HepG2 (cell line): Measurements from ENCODE around the gene CATSPERD. TPM values are rescaled to one million over a fixed set of nuclear protein-coding genes. Genes with fewer than 3 reads are reported as not detected.

Experiments
- AGO1 ChIP-seq: fragments of 200-400 bp; formaldehyde crosslinking; IDR thresholded peaks from 2 replicates; pipeline ENCODE4 v1.6.1; 2017; ENCODE audit warnings: mild to moderate bottlenecking, low read depth, low read length, moderate library complexity; ENCODE audit not compliant: poor library complexity, severe bottlenecking
- AKAP8 ChIP-seq: sonication (generic); formaldehyde crosslinking; IDR thresholded peaks from 2 replicates; pipeline ENCODE4 v1.5.1; 2020; ENCODE audit warnings: mild to moderate bottlenecking, missing genetic modification reagents
- DZIP1 ChIP-seq: sonication (generic); formaldehyde crosslinking; IDR thresholded peaks from 2 replicates; pipeline ENCODE4 v1.5.0; 2020; ENCODE audit warnings: mild to moderate bottlenecking, missing genetic modification reagents
- FOXC1 ChIP-seq: sonication (generic); formaldehyde crosslinking; IDR thresholded peaks from 2 replicates; pipeline ENCODE4 v1.8.0; 2022; ENCODE audit warnings: mild to moderate bottlenecking, missing genetic modification reagents, borderline replicate concordance
- KMT2A ChIP-seq: sonication (generic); formaldehyde crosslinking; IDR thresholded peaks from 2 replicates; pipeline ENCODE4 v1.4.0; 2020; ENCODE audit warnings: missing genetic modification reagents
- MBNL3 ChIP-seq: fragments of 250-450 bp; sonication (Bioruptor Pico); conservative IDR thresholded peaks from 2 replicates; pipeline ENCODE4 v1.8.0; 2022; ENCODE audit warnings: mild to moderate bottlenecking, inconsistent platforms
- MEIS1 ChIP-seq: sonication (generic); formaldehyde crosslinking; IDR thresholded peaks from 2 replicates; pipeline ENCODE4 v1.9.0; 2021; ENCODE audit warnings: mild to moderate bottlenecking, missing genetic modification reagents, moderate library complexity, borderline replicate concordance
- PHF8 ChIP-seq: sonication (generic); formaldehyde crosslinking; IDR thresholded peaks from 2 replicates; pipeline ENCODE4 v1.5.0; 2020; ENCODE audit warnings: missing genetic modification reagents
- RARA ChIP-seq: IDR thresholded peaks from 2 replicates; pipeline ENCODE4 v1.6.1; 2016; ENCODE audit warnings: missing genetic modification reagents, missing compliant biosample characterization
- RBM39 ChIP-seq: fragments of 200-400 bp; formaldehyde crosslinking; IDR thresholded peaks from one replicate; pipeline ENCODE4 v1.6.1; 2018; ENCODE audit warnings: antibody characterized with exemption, mild to moderate bottlenecking, low read depth, low read length; ENCODE audit not compliant: poor library complexity, severe bottlenecking
- RXRA ChIP-seq: sonication (generic); formaldehyde crosslinking; IDR thresholded peaks from 2 replicates; pipeline ENCODE4 v1.5.1; 2020; ENCODE audit warnings: missing genetic modification reagents
- SMYD3 ChIP-seq: sonication (generic); formaldehyde crosslinking; IDR thresholded peaks from 2 replicates; pipeline ENCODE4 v1.8.1; 2023; ENCODE audit warnings: mild to moderate bottlenecking, missing genetic modification reagents
- SNAPC2 ChIP-seq: sonication (generic); formaldehyde crosslinking; IDR thresholded peaks from 2 replicates; pipeline ENCODE4 v1.8.1; 2022; ENCODE audit warnings: mild to moderate bottlenecking, missing genetic modification reagents
- SOX13 ChIP-seq, 3 experiments: fragments of 450-650 bp in 1 of 3; sonication (generic) in 1 of 3; formaldehyde crosslinking in 1 of 3; IDR thresholded peaks in 2 of 3; conservative IDR thresholded peaks in 1 of 3; 2 replicates each; pipeline versions ENCODE4 v1.5.0 to v1.6.1; 2016 to 2020; ENCODE audit warnings: antibody characterized with exemption in 1 of 3, mild to moderate bottlenecking in 1 of 3, missing compliant biosample characterization in 1 of 3, missing genetic modification reagents in 1 of 3, moderate library complexity in 1 of 3
- ZBTB8A ChIP-seq: sonication (generic); formaldehyde crosslinking; IDR thresholded peaks from 2 replicates; pipeline ENCODE4 v1.4.0; 2020; ENCODE audit warnings: mild to moderate bottlenecking, low read depth, missing genetic modification reagents, borderline replicate concordance
- ZNF10 ChIP-seq: sonication (generic); formaldehyde crosslinking; IDR thresholded peaks from 2 replicates; pipeline ENCODE4 v1.4.0; 2020; ENCODE audit warnings: mild to moderate bottlenecking, low read depth, missing genetic modification reagents, borderline replicate concordance
- ZNF343 ChIP-seq: sonication (generic); formaldehyde crosslinking; IDR thresholded peaks from 2 replicates; pipeline ENCODE4 v1.4.0; 2020; ENCODE audit warnings: mild to moderate bottlenecking, missing genetic modification reagents
- ZNF746 ChIP-seq: sonication (generic); formaldehyde crosslinking; IDR thresholded peaks from 2 replicates; pipeline ENCODE4 v1.8.0; 2022; ENCODE audit warnings: mild to moderate bottlenecking, missing genetic modification reagents
- ZNF782 ChIP-seq: sonication (generic); formaldehyde crosslinking; IDR thresholded peaks from 2 replicates; pipeline ENCODE4 v1.4.0; 2020; ENCODE audit warnings: missing genetic modification reagents, mild to moderate bottlenecking, borderline replicate concordance
- polyA plus RNA-seq, 8 experiments: library from polyadenylated mRNA; depleted of rRNA in 3 of 8; stranded (reverse) in 7 of 8; unstranded in 1 of 8; fragments of >200 nt; fragmentation: Illumina TruSeq in 4 of 8; extraction: Trizol in 4 of 8; gene quantifications; 2 replicates each; pipeline versions ENCODE4 v1.2.1 to v1.2.3, GENCODE V29; 2011 to 2016; ENCODE audit warnings: low read depth in 4 of 8, missing spikeins in 1 of 8, mixed read lengths in 1 of 8; ENCODE audit not compliant: insufficient read depth in 1 of 8
- total RNA-seq, 5 experiments: library from RNA; depleted of rRNA; stranded (reverse); fragments of >200 nt; fragmentation: Illumina TruSeq; extraction: Trizol; gene quantifications; 2 replicates each; pipeline ENCODE4 v1.2.3, GENCODE V29; 2016; ENCODE audit warnings: low read depth in 1 of 5
- TF ChIP-seq, protein P1 (sequence below): IDR thresholded peaks from 2 replicates; pipeline ENCODE4 v1.6.1; 2016; ENCODE audit warnings: low read depth, control low read depth
- TF ChIP-seq, protein P2 (sequence below): sonication (generic); formaldehyde crosslinking; IDR thresholded peaks from 2 replicates; pipeline ENCODE4 v1.8.1; 2023; ENCODE audit warnings: mild to moderate bottlenecking, missing genetic modification reagents, borderline replicate concordance
- TF ChIP-seq, protein P3 (sequence below): sonication (generic); formaldehyde crosslinking; conservative IDR thresholded peaks from 2 replicates; pipeline ENCODE4 v1.8.0; 2022; ENCODE audit warnings: missing genetic modification reagents

Gene CATSPERD
- total and polyA plus RNA-seq, 2 of the 13 experiments (the other 11 are each of a cell fraction or from before 2014, with no cell fraction given) = 0.04 TPM; not detected in 1

DNA sequence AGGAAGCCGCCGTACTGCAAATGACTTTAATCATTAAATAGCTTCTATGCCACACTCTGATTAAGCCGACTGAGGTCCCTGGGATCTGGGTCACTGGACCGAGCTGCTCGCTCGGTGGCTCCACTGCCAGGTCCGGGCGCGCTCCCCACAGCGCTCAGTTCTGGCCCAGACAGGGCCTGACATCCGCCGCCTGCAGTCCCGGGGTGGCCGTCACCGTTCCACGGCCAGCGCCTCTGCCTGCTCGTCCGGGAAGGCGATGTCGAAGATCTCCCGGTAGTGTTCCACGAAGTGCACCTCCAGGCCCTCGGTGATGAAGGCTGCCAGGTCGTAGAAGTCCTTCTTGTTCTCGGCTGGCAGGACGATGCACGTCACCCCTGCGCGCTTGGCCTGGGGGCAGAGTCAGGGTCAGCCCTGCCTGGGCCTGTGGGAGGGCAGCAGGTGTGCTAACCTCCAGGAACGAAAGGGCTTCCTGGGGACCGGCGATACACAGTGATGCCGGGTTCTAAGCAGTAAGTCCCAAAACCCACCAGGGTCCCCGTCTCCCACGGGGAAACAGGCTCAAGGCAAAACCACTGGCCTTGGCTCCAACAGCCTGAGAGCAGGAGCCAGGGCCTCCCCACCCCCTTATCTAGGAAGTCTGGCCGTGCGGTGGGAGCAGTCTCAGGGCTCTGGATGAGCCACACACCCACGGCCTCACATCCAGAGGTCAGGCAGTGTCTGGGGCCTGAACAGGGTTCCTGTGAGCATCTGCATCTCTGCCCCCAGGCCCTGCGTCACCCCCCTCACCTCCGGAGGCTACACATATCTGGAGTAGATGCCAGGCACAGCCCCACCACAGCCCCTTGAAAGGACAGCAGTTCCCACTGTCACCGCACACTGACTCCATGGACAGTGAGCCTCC lies 28.4 kb upstream of the CATSPERD start (continued):
- peak; percentile 14; the same call in 1 of the 2 replicates for TF ChIP-seq RXRA (CRISPR knock-in tag)
- TF ChIP-seq DZIP1 (CRISPR knock-in tag) = 0 out of 2 replicates have a peak, but pooled peaks have one; percentile 40
- TF ChIP-seq ZNF10 (CRISPR knock-in tag) = no peak
- TF ChIP-seq FOXC1 (CRISPR knock-in tag) = no peak
- peak; percentile 93 for TF ChIP-seq AGO1
- no peak for TF ChIP-seq SMYD3
- no peak for TF ChIP-seq KMT2A (CRISPR knock-in tag)
- no peak for TF ChIP-seq RARA
- TF ChIP-seq, protein P1, sequence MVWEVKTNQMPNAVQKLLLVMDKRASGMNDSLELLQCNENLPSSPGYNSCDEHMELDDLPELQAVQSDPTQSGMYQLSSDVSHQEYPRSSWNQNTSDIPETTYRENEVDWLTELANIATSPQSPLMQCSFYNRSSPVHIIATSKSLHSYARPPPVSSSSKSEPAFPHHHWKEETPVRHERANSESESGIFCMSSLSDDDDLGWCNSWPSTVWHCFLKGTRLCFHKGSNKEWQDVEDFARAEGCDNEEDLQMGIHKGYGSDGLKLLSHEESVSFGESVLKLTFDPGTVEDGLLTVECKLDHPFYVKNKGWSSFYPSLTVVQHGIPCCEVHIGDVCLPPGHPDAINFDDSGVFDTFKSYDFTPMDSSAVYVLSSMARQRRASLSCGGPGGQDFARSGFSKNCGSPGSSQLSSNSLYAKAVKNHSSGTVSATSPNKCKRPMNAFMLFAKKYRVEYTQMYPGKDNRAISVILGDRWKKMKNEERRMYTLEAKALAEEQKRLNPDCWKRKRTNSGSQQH (CRISPR knock-in tag) = 0 out of 2 replicates have a peak, but pooled peaks have one; percentile 61
- TF ChIP-seq RBM39 = peak; percentile 78
- TF ChIP-seq, protein P2, sequence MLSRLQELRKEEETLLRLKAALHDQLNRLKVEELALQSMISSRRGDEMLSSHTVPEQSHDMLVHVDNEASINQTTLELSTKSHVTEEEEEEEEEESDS = no peak
- TF ChIP-seq SNAPC2 = no peak
- no peak for TF ChIP-seq MBNL3 (CRISPR knock-in tag)
- TF ChIP-seq ZBTB8A (CRISPR knock-in tag) = no peak
- peak; percentile 4; the same call in 1 of the 2 replicates for TF ChIP-seq AKAP8 (CRISPR knock-in tag)
- no peak for TF ChIP-seq ZNF746
- TF ChIP-seq ZNF782 (CRISPR knock-in tag) = no peak
- no peak for TF ChIP-seq MEIS1 (CRISPR knock-in tag)
- no peak for TF ChIP-seq SOX13 (IDR thresholded peaks at IDR 0.05)
- no peak for TF ChIP-seq SOX13 (CRISPR knock-in tag; conservative IDR thresholded peaks at IDR 0.05 in 1 of 2, IDR thresholded peaks at IDR 0.05 in 1 of 2)
- TF ChIP-seq ZNF343 = no peak
- TF ChIP-seq, protein P3, sequence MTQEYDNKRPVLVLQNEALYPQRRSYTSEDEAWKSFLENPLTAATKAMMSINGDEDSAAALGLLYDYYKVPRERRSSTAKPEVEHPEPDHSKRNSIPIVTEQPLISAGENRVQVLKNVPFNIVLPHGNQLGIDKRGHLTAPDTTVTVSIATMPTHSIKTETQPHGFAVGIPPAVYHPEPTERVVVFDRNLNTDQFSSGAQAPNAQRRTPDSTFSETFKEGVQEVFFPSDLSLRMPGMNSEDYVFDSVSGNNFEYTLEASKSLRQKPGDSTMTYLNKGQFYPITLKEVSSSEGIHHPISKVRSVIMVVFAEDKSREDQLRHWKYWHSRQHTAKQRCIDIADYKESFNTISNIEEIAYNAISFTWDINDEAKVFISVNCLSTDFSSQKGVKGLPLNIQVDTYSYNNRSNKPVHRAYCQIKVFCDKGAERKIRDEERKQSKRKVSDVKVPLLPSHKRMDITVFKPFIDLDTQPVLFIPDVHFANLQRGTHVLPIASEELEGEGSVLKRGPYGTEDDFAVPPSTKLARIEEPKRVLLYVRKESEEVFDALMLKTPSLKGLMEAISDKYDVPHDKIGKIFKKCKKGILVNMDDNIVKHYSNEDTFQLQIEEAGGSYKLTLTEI (CRISPR knock-in tag) = no peak
- no peak for TF ChIP-seq PHF8 (CRISPR knock-in tag)
